Left lung (tissue), 10 donors: ENCODE measurements around the gene HNRNPK. TPM values are rescaled to one million over a fixed set of nuclear protein-coding genes. Genes with fewer than 3 reads are reported as not detected.

Experiments used
- ATAC-seq: fragments of 200-7000 bp; cut with Tn5 transposase; one replicate; pipeline ENCODE4 v1.9.1; 2020; ENCODE audit warnings: moderate library complexity
- DNase-seq, 4 donors: peaks; one replicate each; pipeline ENCODE4 v3.0.0-alpha.2; 2013 to 2020
- H3K27ac ChIP-seq, 2 donors: fragments of 200-600 bp; sonication (generic) in 1 of 2; one replicate each; pipeline versions ENCODE4 v1.5.0 to v1.8.0; 2020 to 2021
- H3K27me3 ChIP-seq, 2 donors: fragments of 200-600 bp; sonication (generic) in 1 of 2; one replicate each; pipeline versions ENCODE4 v1.5.0 to v1.8.0; 2020 to 2021
- H3K36me3 ChIP-seq, 2 donors: fragments of 200-600 bp; sonication (generic) in 1 of 2; one replicate each; pipeline versions ENCODE4 v1.5.0 to v1.8.0; 2020 to 2021
- H3K4me1 ChIP-seq, 2 donors: fragments of 200-600 bp; one replicate each; pipeline ENCODE4 v1.8.0; 2021
- H3K4me3 ChIP-seq, 2 donors: fragments of 200-600 bp; sonication (generic) in 1 of 2; one replicate each; pipeline versions ENCODE4 v1.5.0 to v1.8.0; 2020 to 2021; ENCODE audit warnings: mild to moderate bottlenecking in 1 of 2
- H3K9me3 ChIP-seq, 2 donors: fragments of 200-600 bp; sonication (generic) in 1 of 2; one replicate each; pipeline versions ENCODE4 v1.5.0 to v1.8.0; 2020 to 2021
- intact Hi-C, 2 donors: fragments of 100-400 bp; cut with DNase I; formaldehyde crosslinking; loops; one replicate each; pipeline versions ENCODE4 v1.11.2 to v1.14.2; 2022
- microRNA-seq, 2 donors: library from miRNA; unstranded; fragments of <30 nt; microRNA quantifications; one replicate each; pipeline ENCODE4, GENCODE V29; 2019
- polyA plus RNA-seq, 6 donors: library from polyadenylated mRNA; unstranded; fragments of 120-200 nt; gene quantifications; one replicate each; pipeline ENCODE4 v1.2.1, GENCODE V29; 2013; ENCODE audit not compliant: insufficient read length in 6 of 6
- total RNA-seq, 2 donors: library from RNA; stranded (reverse); fragmentation: NEBNext Ultra II Directional; extraction: Animal tissue kit (Norgen Biotek cat#: 25700); gene quantifications; one replicate each; pipeline ENCODE4 v1.2.1, GENCODE V29; 2021
- TF ChIP-seq, protein P1 (sequence below), 2 donors: fragments of 200-600 bp; sonication (generic) in 1 of 2; IDR thresholded peaks; one replicate each; pipeline versions ENCODE4 v1.5.0 to v1.8.0; 2021; ENCODE audit warnings: antibody characterized with exemption in 2 of 2
- donor health status: DM: no; HTN: yes; CAD: no.
- donor health status: DM: no; HTN: no; CAD: no.

Gene HNRNPK
- total and polyA plus RNA-seq, 8 donors, result 382 to 897 (median 832) TPM

DNA sequence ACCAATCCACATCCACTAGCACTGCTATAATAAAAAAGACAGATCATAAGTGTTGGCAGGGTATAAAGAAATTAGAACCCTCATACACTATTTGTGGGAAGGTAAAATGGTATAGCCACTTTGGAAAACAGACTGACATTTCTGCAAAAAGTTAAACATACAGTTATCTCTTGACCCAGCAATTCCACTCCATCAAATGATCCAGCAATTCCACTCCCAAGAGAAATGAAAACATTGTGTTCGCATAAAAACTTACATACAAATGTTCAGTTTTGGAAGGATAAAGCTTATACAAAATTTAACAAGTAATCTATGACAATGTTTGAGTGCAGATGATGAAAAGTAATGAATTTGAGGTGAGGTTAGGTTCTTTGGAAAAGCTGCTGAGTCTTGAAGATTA, 60.9 kb downstream of the HNRNPK start:
- H3K4me1 ChIP-seq, result peaks cover 0 to 14% of the 10 kb centered on the region in 2 donors
- H3K27me3 ChIP-seq, result no peaks in the 10 kb centered on the region
- H3K27ac ChIP-seq, result no peak overlapping the region
- no peaks in the 10 kb centered on the region for H3K36me3 ChIP-seq
- H3K4me3 ChIP-seq, result no peak overlapping the region
- no peaks in the 10 kb centered on the region for H3K9me3 ChIP-seq
- ATAC-seq (no peak), DNase-seq (no peak)
- TF ChIP-seq, protein P1, sequence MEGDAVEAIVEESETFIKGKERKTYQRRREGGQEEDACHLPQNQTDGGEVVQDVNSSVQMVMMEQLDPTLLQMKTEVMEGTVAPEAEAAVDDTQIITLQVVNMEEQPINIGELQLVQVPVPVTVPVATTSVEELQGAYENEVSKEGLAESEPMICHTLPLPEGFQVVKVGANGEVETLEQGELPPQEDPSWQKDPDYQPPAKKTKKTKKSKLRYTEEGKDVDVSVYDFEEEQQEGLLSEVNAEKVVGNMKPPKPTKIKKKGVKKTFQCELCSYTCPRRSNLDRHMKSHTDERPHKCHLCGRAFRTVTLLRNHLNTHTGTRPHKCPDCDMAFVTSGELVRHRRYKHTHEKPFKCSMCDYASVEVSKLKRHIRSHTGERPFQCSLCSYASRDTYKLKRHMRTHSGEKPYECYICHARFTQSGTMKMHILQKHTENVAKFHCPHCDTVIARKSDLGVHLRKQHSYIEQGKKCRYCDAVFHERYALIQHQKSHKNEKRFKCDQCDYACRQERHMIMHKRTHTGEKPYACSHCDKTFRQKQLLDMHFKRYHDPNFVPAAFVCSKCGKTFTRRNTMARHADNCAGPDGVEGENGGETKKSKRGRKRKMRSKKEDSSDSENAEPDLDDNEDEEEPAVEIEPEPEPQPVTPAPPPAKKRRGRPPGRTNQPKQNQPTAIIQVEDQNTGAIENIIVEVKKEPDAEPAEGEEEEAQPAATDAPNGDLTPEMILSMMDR (IDR thresholded peaks at IDR 0.05), result no peak
- intact Hi-C loops, result no loop called here

Small RNAs within 50 kb of the gene (microRNA-seq; reads per million reads assigned to microRNA genes)
- 17.3 to 42.9 reads per million in 2 donors for gene MIR7-1

Other genes starting within 250 kb of the HNRNPK start
- gene GKAP1, start 162.4 kb downstream of the HNRNPK start, total RNA-seq, result 1 to 10 TPM; 4.4 to 5.5 TPM
- 10 to 100 TPM; 12.2 to 17.8 (median 15.6) TPM for gene GKAP1, start 162.4 kb downstream of the HNRNPK start, polyA plus RNA-seq
- 1 to 10 TPM; 5.6 to 8.8 TPM for gene KIF27, start 58.8 kb downstream of the HNRNPK start, total RNA-seq
- gene KIF27, start 58.8 kb downstream of the HNRNPK start, polyA plus RNA-seq, result 10 to 100 TPM; 15.4 to 26.0 (median 21.7) TPM
- gene RMI1, start 590 bp upstream of the HNRNPK start, total RNA-seq, result 10 to 100 TPM in 1 of 2 donors, 1 to 10 TPM in 1; 5.9 to 12.1 TPM
- gene RMI1, start 590 bp upstream of the HNRNPK start, polyA plus RNA-seq, result 10 to 100 TPM; 13.7 to 18.4 (median 15.3) TPM